ENCODE data around the gene CBX6.
A peak's percentile ranks its signal among the peaks of the same experiment; 100 is the strongest.

Gene CBX6

GRCh38 chr22:38870791-38871359 lies 1.1 kb downstream of the CBX6 start:
- TF ChIP-seq FOXP2 (optimal IDR thresholded peaks at IDR 0.05; ENCODE audit: borderline replicate concordance, extremely low read depth, extremely low read length, insufficient read depth) (no peak), TAF1 (IDR thresholded peaks at IDR 0.05; ENCODE audit: borderline replicate concordance, insufficient read depth, low read length) (no peak), POLR2AphosphoS5 (IDR thresholded peaks at IDR 0.05; ENCODE audit: low read depth, low read length) (no peak), REST (IDR thresholded peaks at IDR 0.05; ENCODE audit: insufficient read depth in 1 of 2, low read depth in 2 of 2, low read length in 2 of 2) (no peak), SIN3A (IDR thresholded peaks at IDR 0.05; ENCODE audit: borderline replicate concordance, insufficient read depth, low read length) (no peak)

GRCh38 chr22:38870312-38870741 lies 1.7 kb downstream of the CBX6 start:
- TF ChIP-seq FOXP2 (optimal IDR thresholded peaks at IDR 0.05; ENCODE audit: borderline replicate concordance, extremely low read depth, extremely low read length, insufficient read depth) (peak; percentile 27), TAF1 (IDR thresholded peaks at IDR 0.05; ENCODE audit: borderline replicate concordance, insufficient read depth, low read length) (no peak)

GRCh38 chr22:38869663-38870062 lies 2.4 kb downstream of the CBX6 start:
- no peak for TF ChIP-seq FOXP2 (optimal IDR thresholded peaks at IDR 0.05; ENCODE audit: borderline replicate concordance, extremely low read depth, extremely low read length, insufficient read depth)
- no peak for TF ChIP-seq TAF1 (IDR thresholded peaks at IDR 0.05; ENCODE audit: borderline replicate concordance, insufficient read depth, low read length)
- TF ChIP-seq SIN3A (IDR thresholded peaks at IDR 0.05; ENCODE audit: borderline replicate concordance, insufficient read depth, low read length), result no peak
- TF ChIP-seq POLR2AphosphoS5 (IDR thresholded peaks at IDR 0.05; ENCODE audit: low read depth, low read length), result no peak
- no peak for TF ChIP-seq REST (IDR thresholded peaks at IDR 0.05; ENCODE audit: insufficient read depth in 1 of 2, low read depth in 2 of 2, low read length in 2 of 2)

- TF ChIP-seq SIN3A (IDR thresholded peaks at IDR 0.05; ENCODE audit: borderline replicate concordance, insufficient read depth, low read length) (no peak), TAF1 (IDR thresholded peaks at IDR 0.05; ENCODE audit: borderline replicate concordance, insufficient read depth, low read length) (no peak), REST (IDR thresholded peaks at IDR 0.05; ENCODE audit: insufficient read depth in 1 of 2, low read depth in 2 of 2, low read length in 2 of 2) (no peak), POLR2AphosphoS5 (IDR thresholded peaks at IDR 0.05; ENCODE audit: low read depth, low read length) (no peak; the same call in 1 of the 2 replicates), FOXP2 (optimal IDR thresholded peaks at IDR 0.05; ENCODE audit: borderline replicate concordance, extremely low read depth, extremely low read length, insufficient read depth) (no peak)
These were observed 3.1 kb downstream of the CBX6 start for GRCh38 chr22:38868886-38869381.

GRCh38 chr22:38868286-38868721 lies 3.7 kb downstream of the CBX6 start:
- TF ChIP-seq TAF1 (IDR thresholded peaks at IDR 0.05; ENCODE audit: borderline replicate concordance, insufficient read depth, low read length) (no peak), SIN3A (IDR thresholded peaks at IDR 0.05; ENCODE audit: borderline replicate concordance, insufficient read depth, low read length) (no peak), REST (IDR thresholded peaks at IDR 0.05; ENCODE audit: insufficient read depth in 1 of 2, low read depth in 2 of 2, low read length in 2 of 2) (no peak), FOXP2 (optimal IDR thresholded peaks at IDR 0.05; ENCODE audit: borderline replicate concordance, extremely low read depth, extremely low read length, insufficient read depth) (no peak), POLR2AphosphoS5 (IDR thresholded peaks at IDR 0.05; ENCODE audit: low read depth, low read length) (no peak)

Data from PFSK-1 (cell line).